GM11168 (cell line): ENCODE data around the gene TOP1.

Experiments used
- in situ Hi-C: fragments of 300-500 bp; cut with MboI; formaldehyde crosslinking; loops from one replicate; pipeline ENCODE4 v1.12.0; 2022; ENCODE audit warnings: low sequenced_read_pairs; ENCODE audit not compliant: unreplicated experiment

Gene TOP1

DNA sequence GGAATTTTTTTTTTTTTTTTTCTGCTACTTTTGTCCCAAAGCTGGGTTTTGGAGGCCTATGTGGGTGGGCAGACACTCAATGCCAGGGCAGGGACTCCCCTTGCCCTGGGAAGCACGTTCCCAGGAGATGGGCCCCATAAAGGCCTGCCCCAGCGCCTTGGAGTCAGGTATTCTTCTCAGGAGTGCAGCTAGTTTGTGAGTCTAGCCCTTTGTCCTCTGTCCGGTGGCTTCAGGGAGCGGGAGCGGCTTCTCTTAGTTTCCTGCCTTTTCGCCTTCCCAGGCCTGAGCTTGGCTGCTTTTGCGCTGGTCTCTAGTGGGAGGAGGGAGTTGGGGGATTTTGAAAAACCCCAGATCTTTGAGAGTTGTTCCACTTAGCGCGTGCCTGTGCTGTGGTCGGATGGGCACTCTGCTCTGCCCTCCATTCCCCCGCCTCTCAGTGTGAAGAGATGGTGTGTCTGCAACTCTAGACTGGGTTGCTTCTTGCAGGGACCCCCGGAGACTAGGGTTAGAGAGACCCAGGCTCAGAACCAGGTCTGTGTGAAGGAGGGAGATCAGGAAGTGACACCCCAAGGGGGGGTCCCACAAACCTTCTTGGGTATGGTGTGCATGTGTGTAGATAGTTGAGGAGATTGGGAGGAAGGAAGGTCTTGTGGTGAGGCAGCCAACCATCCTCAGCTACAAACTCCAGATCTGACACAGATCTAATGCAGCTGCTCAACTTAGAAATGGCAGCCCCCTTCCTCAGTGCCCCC lies 110.0 kb downstream of the TOP1 start:
- in situ Hi-C loops, result loop anchor here (10.0 kb wide), 1 partner anchor 196 kb away; no protein-coding TSS in a partner anchor

DNA sequence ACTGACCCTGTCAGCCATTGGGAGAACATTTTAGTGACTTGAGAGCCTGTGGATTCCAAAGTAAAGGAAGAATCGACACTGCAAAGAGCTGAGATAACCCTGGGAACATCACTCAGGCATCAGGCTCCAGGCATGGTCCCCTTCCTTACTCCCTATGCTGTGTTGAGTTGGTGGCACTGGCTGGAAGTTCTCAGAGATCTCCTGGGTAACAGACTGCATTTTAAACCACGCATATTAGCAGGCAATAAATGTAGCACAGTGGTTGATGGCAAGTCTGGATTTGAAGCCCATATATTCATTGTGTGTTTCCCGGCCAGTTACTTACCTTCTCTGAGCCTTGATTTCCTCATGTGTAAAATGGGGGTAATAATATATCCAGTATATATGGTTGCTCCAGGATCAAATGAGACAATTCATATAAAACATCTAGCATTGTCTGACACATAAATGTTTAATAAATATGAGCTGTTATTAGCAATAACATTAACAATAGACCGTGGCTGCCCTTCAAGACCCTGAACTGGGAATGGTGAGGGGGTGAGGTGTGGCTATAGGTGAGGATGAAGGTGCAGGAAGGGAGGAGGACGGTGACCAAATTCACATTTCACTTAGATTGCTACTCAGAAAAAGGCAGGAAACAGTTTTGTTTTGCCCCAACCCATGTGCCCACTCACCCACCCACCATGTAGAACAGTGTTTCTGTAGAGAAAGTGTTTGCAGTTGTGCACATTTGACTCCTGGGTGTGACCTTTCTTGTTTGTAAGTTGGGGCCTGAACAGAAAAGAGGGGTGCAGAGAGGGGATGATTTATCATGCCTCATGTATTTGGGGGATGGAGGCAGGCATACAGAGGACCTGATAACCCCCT lies 110.8 kb downstream of the TOP1 start:
- in situ Hi-C loops, result loop anchor here (10.0 kb wide), 1 partner anchor 195 kb away; no protein-coding TSS in a partner anchor

DNA sequence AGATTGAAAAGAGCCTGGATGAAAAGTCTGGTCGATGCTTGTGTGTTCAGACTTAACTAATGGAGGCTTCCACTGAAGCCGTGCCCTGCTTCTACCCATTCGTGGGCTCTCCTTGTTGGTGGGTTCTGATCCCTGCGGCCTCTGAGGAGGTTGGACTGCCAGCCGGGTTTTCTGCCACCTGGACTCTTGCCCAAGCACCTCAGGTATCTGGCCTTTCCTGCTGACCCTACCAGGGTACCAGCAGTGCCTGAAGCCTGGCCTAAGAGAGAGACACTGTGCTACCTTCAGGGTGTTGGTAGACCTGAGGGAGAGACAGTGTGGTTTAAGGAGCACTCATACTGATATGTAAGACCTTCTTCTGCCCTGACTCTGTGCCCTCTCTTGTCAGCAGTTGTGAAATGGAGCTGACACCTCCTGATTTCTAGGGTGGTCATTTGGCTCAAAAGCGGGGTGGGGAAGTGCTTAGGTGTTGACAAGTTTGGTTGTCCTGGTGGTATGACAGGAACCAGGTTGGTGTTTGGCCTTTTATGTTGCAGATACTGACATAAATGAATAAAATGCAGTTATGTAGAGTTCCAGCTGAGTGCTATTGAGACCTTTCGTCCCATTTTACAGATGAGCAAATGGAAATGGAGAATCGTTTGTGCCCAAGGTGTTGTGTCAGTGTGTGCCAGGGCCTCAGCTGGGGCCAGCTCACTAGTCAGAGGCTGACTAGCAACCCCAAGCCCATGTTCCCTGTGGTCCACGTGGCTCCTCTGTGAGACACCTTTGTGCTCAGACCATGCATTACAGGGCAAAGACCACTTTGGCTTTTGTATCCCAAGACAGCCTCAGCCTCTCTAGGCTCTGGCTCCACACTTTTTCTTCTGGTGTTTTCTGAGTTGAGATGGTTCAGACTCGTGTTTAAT lies 111.9 kb downstream of the TOP1 start:
- in situ Hi-C loops, result no loop called here

DNA sequence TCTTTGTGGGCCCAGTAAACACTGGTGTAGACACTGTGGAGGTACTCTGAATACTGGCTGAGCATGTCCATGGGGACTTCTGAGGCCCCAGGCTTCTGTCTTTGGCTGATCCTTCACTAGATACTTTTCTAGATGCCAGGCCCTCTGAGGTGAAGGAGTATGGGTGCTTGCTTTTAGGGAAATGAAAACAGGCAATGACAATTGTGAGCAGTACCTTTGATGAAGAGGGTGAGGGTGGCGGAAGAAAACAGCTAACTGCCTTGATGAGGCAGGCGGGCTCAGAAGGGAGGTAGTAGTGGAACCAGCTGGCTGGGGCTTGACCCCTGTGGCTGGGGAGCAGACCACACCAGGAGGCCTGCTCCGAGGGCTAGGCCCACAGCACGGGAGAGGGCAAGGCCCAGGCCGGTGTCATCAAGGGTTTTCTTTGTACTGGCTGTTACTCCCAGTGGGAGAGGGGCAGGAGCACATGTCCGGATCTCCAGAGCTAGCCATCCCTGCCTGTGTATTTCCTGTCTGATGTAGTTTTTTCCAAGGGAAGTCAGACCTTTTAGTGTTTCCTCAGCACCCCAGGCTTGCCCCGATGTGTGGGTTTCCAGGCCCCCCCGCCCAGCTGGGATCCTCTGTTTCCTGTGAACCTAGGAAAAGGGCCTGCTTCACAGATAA lies 112.7 kb downstream of the TOP1 start:
- in situ Hi-C loops, result no loop called here

DNA sequence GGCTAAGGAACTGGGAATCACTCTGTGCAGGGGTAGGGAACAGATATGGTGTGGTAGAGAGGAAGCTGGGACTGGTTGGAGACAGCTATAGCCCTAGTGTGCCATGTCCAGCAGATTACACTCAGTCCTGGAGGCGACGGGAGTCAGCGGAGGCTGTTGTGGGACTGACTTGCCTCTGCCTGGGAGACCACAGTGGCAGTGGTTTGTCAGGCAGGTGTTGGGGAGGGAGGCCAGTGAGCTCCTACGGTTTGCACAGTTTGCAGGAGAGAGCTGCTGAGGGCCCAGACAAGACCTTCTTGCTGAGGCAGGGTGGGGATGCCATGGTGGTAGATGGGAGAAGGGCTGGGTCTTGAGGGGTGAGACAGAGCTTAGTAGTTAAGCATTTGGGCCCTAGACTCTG lies 113.6 kb downstream of the TOP1 start:
- in situ Hi-C loops, result no loop called here

DNA sequence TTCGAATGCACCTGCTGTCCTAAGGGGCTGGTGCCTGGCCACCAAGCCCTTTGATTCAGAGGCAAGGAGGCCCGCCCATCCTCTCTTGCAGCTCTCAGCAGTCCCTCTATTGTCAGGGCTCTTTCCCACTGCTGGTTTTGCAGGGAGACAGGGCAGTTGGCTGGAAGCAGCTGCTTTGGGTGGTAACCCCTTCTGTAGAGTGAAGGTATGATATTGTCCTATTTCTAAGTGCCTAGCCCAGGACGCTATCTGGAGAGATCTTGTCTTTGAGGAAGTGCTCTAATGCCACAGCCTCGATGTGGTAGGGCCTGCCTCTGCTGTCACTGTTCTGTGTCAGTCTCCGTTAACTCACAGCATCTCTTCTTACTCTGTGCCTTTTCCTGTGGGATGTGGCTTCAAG lies 114.3 kb downstream of the TOP1 start:
- in situ Hi-C loops, result no loop called here

DNA sequence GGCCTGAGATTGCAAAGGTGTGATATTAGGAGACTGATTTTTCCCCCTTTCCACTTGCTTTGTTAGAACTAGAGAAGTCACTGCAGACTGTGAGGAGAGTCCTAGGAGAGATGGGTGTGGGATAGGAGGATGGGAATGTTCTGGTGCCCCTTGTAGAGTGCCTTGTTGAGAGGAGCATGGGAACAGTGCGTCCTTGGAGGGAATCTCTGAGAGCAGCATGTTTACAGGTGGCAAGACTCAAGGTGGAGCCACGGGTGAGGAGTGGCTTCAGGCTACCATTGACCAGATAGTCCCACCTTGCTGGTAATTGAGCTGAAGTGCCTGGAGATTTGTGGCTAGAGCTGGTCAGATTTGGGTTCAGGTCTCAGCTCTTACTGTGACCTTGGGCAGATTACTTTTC lies 114.7 kb downstream of the TOP1 start:
- in situ Hi-C loops, result no loop called here

DNA sequence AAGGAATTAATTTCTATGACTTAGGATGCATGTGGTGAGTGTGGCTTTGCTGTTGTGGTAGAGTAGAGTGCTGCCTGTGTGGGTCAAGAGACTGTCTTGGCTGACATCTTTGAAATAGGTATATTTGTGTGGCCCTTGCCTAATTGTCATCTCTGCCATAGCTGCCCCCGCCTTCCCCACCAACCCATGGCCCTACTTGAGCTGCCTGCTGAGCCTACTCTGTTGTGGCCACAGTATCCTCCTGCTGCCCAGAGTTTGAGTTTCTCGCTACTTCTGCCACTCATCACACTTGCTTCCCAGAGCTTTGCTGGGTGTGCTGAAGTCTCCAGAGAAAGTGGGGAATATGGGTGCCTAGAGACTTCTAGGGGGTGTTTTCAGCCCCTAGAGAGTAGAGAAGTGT lies 116.7 kb downstream of the TOP1 start:
- in situ Hi-C loops, result no loop called here

DNA sequence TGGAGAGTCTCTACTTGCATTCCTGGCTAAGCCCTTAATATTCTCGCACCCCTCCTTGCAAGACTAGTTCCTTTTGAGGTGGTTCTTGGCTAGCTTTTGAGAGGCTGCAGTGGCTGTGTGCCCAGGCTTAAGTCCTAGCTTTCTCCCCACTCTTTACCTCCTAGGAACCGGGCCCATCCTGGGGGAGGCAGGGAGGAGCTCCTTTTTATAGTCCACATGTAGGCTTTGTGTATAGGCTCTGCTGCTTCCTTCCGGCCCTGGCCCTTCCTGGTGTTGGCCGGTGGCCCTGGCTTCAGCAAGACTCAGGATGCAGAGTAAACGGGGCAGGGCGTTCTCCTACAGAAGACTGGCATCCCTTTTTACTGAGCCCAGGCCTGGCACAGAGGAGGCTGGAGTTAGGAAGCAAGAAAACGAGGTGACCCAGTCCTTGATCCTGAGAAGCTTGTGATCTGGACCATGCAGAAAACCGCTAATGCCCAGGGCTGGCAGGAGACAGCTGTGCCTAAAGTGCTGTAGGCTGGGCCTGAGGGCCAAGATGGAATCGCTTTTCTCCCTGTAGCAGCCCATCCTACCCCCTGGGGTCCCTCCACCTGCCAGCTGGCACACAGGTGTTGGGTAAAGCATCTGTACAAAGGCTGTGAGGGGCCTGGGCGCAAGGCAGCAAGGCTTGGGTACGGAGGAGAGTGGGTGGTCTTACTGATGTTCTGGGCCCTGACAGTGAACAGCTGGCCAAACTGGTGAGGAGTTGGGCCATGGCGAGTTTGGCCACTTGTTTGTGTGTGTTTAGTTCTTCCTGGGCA lies 117.4 kb downstream of the TOP1 start:
- in situ Hi-C loops, result no loop called here

DNA sequence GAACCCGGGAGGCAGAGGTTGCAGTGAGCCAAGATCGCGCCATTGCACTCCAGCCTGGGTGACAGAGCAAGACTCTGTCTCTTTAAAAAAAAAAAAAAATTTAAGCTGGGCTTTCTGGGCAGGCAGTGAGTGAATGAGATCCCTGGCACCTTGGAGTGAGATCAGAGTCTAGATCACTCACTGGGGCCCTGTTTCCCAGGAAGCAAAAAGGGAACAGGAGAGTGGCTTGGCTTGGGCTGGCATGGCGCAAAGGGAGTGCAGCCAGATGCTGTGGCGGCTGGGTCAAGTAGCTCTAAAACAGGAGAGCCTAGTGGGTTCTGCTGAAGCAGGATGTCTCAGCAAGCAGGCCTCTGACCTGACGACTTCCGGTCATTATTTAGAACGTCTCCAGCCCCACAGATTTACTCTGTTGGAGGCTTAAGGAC lies 119.2 kb downstream of the TOP1 start:
- in situ Hi-C loops, result no loop called here

DNA sequence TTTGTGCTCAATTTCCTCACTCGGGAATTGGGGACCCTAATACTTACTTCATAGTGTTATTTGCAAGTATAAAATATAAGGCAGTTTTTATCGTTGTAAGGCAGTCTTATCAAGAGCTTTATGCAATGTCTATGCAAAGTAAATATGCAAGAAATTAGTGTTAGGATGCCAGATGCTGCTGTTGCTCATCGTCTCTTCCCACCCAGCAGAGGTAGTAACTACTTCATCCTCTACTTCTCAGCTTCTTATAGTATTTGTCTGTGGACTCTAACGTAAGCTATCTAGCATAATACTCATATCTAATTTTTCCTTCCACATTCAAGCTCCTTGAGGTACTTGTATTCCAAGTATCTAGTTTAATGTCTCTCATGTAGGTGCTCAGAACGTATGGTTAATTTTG lies 120.3 kb downstream of the TOP1 start:
- in situ Hi-C loops, result no loop called here

DNA sequence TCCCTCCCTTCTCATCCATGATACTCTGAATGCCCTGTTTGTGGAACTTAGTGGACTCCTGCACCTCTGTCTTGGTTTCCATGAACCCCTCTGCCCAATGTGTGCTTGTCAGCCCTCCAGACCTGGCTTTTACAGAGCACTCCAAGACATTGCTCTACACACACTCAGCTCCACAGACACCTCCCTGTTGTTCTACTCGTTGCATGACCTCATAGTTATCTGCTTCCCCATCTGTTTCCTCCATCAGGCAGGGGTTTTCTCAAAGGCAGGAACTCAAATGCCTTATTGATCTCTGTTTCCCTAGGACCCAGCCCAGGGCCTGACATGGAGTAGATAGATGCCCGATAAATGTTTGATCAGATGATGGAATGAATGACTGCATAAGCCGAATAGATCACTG lies 122.0 kb downstream of the TOP1 start:
- in situ Hi-C loops, result no loop called here

DNA sequence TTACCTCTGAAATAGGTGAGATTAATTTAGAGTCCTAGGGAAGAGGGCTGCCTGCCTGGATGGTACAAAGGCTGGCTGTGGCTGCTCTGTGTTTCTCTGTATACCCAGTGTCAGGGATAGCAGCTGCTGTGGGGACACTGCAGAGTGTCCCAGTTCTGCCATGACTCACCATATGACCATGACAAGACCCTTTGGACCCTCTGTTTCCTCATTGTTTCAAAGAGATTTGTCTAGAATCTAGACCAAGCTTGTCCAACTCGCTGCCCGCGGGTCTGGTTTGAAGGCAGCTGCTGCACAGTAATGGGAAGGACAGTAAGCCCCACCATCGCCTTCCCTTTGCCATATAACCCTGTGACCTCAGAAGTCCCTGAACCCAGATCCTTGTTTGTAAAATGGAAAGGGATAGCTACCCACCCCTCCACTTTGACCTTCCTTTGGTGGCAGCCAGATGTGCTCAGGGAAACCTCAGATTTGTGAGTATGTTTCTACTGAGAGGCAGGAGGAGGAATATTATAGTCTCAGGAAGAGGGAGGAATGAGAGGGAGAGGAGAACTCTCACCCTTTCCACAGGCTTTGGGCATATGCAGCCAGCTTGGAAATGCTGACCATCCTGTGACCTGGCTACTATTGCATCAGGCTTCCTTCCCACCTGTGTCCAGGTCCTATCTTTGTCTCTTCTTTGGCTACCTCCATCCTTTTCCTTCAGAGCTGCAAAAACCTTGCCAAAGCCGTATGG lies 122.7 kb downstream of the TOP1 start:
- in situ Hi-C loops, result no loop called here

DNA sequence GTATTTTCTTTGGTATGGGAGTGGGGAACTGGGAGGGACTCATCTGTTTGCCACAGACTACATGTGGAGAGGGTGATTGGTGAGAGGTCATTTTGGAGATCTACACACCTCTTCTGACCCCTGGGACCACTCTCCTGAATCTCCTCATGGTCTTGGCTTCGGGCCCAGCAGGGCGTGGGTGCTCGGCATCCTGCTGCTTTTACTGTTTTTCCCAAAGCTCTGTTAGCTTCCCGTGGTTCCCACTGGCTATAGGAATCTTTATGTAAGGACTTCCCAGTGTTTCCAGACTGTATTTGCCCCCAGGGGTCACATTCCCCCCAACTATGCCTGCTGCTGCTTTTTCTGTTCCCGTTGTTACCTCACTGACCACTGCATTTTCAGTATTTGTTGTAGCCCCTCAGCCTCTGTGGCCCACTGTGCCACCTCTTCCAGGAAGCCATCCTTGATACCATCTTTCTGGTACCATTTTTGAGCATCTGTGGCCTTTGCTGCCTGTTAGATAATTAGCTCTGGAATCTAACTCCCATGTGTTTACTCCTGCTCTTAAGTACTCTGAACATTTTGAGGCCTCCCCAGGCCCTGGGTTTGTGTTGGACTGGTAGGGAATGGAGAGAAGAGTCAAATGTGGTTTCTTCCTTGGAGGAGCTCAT lies 123.6 kb downstream of the TOP1 start:
- in situ Hi-C loops, result no loop called here

DNA sequence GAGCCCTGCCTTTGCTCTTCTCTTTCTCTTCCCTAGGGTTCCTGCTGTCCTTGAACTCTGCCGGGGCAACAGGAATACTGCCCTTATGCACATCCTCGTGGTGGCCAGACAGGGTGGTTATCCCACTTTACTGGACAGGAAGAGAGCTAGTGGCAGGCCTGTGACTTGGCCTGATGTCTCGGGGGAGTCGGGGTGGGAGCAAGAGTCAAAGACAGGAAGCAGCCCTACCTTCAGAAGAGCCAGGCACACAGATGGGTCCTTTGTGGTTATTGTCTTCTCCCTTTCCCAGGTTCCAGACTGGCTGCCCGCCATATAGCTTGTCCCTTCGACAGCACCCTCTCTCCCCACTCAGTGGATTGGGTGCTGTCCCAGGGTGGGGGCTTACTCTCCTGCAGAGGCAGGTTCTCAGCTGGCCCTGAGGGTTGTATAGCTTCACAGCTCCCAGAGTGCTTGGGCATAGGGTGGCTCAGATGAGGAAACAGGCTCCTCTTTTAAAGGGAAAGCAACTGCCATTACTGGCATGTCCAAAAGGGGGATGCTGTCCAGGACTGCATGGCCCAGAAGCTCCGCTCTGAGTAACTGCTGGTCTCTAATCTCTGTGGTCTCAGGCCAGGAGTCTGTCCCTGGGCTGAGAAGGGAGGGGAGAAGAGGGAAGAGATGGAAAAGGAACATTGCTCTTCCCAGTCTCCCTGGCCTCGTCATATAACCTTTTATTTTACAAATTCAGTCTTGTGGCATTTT lies 126.0 kb downstream of the TOP1 start:
- in situ Hi-C loops, result no loop called here

DNA sequence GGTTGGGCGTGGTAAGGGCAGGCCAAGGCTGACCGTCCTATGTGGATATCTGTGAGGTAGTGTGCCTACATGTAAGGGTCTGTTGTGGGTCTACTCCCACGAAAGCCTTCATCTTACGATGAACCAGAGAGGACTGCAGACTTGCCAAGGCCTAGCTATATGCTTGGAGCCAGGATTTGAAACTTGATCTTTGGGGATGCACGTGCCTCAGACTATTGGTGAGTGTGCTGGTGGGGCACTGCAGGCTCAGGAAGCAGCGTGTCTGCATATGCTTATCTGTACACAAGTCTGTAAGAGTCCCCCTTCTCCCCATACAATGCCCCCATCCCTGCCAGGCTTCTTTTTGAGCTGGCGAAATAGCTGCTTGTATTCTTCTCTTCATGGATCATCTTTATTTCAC lies 126.6 kb downstream of the TOP1 start:
- in situ Hi-C loops, result no loop called here

DNA sequence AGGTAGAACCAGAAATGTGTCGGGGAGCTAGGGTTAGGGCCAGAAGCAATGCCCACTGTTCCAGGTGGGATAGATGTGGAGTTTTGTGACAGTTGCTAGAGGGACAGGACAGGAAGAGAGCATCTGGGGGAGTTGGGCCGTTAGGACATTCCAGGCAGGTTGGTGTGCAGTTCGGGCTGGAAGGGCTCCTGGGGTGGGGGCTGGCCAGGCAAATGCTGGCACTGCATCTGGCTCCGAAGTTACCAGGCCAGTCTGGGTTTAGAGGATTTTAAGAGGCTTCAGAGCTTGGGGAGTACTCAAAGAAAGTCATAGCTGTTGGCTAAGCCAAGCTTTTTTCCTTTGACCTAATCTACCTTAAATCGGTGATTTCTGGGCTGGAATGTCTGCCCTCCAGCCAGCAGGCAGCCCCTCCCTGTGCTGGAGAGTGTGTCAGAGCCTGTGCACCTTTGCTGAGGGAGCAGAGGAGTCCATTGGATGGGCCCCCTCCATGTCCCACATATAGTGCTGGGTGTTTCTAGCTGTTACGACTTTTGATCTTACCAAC lies 129.5 kb downstream of the TOP1 start:
- in situ Hi-C loops, result no loop called here
